ENCODE measurements around the gene MRPS15.

DNA sequence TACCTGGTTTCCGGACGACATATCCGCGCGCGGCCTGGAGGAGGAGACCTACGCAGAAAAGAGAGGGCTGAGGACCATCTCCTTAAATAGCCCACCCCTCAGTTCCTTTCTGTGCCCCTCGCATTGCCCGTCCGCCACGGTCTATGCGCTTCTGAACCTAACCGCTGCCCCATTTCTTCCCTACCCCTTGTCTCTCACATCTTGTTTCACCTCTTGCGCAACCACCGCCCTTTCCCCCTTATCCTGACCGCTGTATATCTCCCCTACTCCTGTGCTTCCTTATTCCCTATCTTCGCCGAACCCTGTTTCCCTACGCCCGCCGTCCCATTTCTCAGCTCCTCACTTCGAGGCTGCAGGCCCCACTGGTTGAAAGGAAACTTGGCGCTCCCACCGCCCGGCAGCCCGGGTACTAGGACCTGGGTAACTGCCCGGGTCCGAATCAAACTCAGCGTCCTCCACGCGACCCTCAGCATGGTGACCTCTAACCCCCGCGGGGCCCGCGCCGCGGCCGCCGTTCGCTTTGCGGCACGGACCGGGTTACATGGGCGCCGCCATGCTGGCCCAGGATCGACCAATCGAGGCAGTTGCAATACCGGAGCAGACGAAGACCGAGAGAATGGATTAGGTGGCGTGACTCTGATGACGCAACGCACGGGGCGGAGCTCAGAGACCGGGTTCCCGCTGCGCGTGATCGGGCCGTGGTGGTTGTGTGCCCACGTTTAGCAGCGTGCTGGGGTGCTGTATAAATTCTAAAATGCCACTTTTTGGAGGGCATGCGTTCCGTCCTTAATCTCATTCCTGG, at the start of gene MRPS15:
- TF ChIP-seq EZH2 (IDR thresholded peaks at IDR 0.05; ENCODE audit: low read depth) = no peak
- TF ChIP-seq, protein P1, sequence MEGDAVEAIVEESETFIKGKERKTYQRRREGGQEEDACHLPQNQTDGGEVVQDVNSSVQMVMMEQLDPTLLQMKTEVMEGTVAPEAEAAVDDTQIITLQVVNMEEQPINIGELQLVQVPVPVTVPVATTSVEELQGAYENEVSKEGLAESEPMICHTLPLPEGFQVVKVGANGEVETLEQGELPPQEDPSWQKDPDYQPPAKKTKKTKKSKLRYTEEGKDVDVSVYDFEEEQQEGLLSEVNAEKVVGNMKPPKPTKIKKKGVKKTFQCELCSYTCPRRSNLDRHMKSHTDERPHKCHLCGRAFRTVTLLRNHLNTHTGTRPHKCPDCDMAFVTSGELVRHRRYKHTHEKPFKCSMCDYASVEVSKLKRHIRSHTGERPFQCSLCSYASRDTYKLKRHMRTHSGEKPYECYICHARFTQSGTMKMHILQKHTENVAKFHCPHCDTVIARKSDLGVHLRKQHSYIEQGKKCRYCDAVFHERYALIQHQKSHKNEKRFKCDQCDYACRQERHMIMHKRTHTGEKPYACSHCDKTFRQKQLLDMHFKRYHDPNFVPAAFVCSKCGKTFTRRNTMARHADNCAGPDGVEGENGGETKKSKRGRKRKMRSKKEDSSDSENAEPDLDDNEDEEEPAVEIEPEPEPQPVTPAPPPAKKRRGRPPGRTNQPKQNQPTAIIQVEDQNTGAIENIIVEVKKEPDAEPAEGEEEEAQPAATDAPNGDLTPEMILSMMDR (conservative IDR thresholded peaks at IDR 0.05) = no peak

Data from PC-9 (cell line).